H9 (cell line): ENCODE measurements around the gene TRIM56. TPM values are rescaled to one million over a fixed set of nuclear protein-coding genes. Genes with fewer than 3 reads are reported as not detected.

Source experiments
- DNase-seq: peaks from one replicate; pipeline ENCODE4 v3.0.0-alpha.2; 2017
- H2AFZ ChIP-seq: one replicate; pipeline ENCODE4 v1.6.1; 2013; ENCODE audit warnings: mild to moderate bottlenecking, low read length, control low read depth, moderate library complexity
- H2AK5ac ChIP-seq: 2 replicates; pipeline ENCODE4 v1.6.1; 2013; ENCODE audit warnings: low read length, control low read depth, mixed read lengths; ENCODE audit not compliant: insufficient read length
- H2BK120ac ChIP-seq: one replicate; pipeline ENCODE4 v1.6.1; 2013; ENCODE audit warnings: low read depth, mild to moderate bottlenecking, low read length, control low read depth, inconsistent platforms; ENCODE audit not compliant: poor library complexity, severe bottlenecking
- H2BK12ac ChIP-seq: 2 replicates; pipeline ENCODE4 v1.6.1; 2013; ENCODE audit warnings: low read length, control low read depth, mixed read lengths, low read depth; ENCODE audit not compliant: insufficient read length
- H2BK15ac ChIP-seq: 2 replicates; pipeline ENCODE4 v1.6.1; 2013; ENCODE audit warnings: low read depth, low read length, control low read depth
- H2BK20ac ChIP-seq: one replicate; pipeline ENCODE4 v1.6.1; 2013; ENCODE audit warnings: low read depth, mild to moderate bottlenecking, low read length, control low read depth, inconsistent platforms; ENCODE audit not compliant: poor library complexity, severe bottlenecking
- H2BK5ac ChIP-seq: 2 replicates; pipeline ENCODE4 v1.6.1; 2013; ENCODE audit warnings: low read length, control low read depth, mixed read lengths; ENCODE audit not compliant: insufficient read length
- H3K14ac ChIP-seq: 2 replicates; pipeline ENCODE4 v1.6.1; 2013; ENCODE audit warnings: low read length, control low read depth; ENCODE audit not compliant: insufficient read depth
- H3K18ac ChIP-seq: 2 replicates; pipeline ENCODE4 v1.6.1; 2013; ENCODE audit warnings: low read depth, mild to moderate bottlenecking, mixed read lengths, low read length, control low read depth; ENCODE audit not compliant: insufficient read length
- H3K23ac ChIP-seq: 2 replicates; pipeline ENCODE4 v1.6.1; 2013; ENCODE audit warnings: low read length, control low read depth, mixed read lengths, low read depth; ENCODE audit not compliant: insufficient read length
- H3K23me2 ChIP-seq: 2 replicates; pipeline ENCODE4 v1.6.1; 2013; ENCODE audit warnings: low read depth, mild to moderate bottlenecking, mixed read lengths, low read length, control low read depth; ENCODE audit not compliant: insufficient read length, poor library complexity, severe bottlenecking
- H3K27ac ChIP-seq: 2 replicates; pipeline ENCODE4 v1.5.1; 2013; ENCODE audit warnings: low read length, control low read depth, mixed read lengths, low read depth; ENCODE audit not compliant: insufficient read length
- H3K27me3 ChIP-seq: 2 replicates; pipeline ENCODE4 v1.6.1; 2013; ENCODE audit warnings: low read length, control low read depth, inconsistent platforms; ENCODE audit not compliant: insufficient read depth
- H3K4ac ChIP-seq: 2 replicates; pipeline ENCODE4 v1.6.1; 2013; ENCODE audit warnings: low read depth, mild to moderate bottlenecking, control low read depth, inconsistent platforms, low read length, moderate library complexity
- H3K4me1 ChIP-seq: 2 replicates; pipeline ENCODE4 v1.6.1; 2013; ENCODE audit warnings: low read length, control low read depth, inconsistent platforms; ENCODE audit not compliant: insufficient read depth
- H3K4me2 ChIP-seq: 2 replicates; pipeline ENCODE4 v1.6.1; 2013; ENCODE audit warnings: low read length, control low read depth, mixed read lengths; ENCODE audit not compliant: insufficient read length, insufficient read depth
- H3K56ac ChIP-seq: 2 replicates; pipeline ENCODE4 v1.6.1; 2013; ENCODE audit warnings: low read depth, mild to moderate bottlenecking, mixed read lengths, low read length, control low read depth; ENCODE audit not compliant: insufficient read length
- H3K79me1 ChIP-seq: 2 replicates; pipeline ENCODE4 v1.6.1; 2013; ENCODE audit warnings: low read depth, mild to moderate bottlenecking, moderate library complexity, low read length, control low read depth, inconsistent platforms; ENCODE audit not compliant: insufficient read depth, poor library complexity, severe bottlenecking
- H3K79me2 ChIP-seq: 2 replicates; pipeline ENCODE4 v1.6.1; 2013; ENCODE audit warnings: low read length, control low read depth, inconsistent platforms; ENCODE audit not compliant: insufficient read depth
- H3K9ac ChIP-seq: 2 replicates; pipeline ENCODE4 v1.6.1; 2013; ENCODE audit warnings: low read length, control low read depth, mixed read lengths; ENCODE audit not compliant: insufficient read length; ENCODE audit errors: extremely low read depth
- H3K9me3 ChIP-seq: one replicate; pipeline ENCODE4 v1.6.1; 2013; ENCODE audit warnings: low read depth, low read length, inconsistent platforms; ENCODE audit not compliant: control insufficient read depth
- H3T11ph ChIP-seq: one replicate; pipeline ENCODE4 v1.6.1; 2013; ENCODE audit warnings: mild to moderate bottlenecking, low read length, control low read depth, inconsistent platforms
- H4K20me1 ChIP-seq: one replicate; pipeline ENCODE4 v1.6.1; 2013; ENCODE audit not compliant: control insufficient read depth, insufficient read length, insufficient read depth
- H4K5ac ChIP-seq: 2 replicates; pipeline ENCODE4 v1.6.1; 2013; ENCODE audit warnings: low read depth, mild to moderate bottlenecking, mixed read lengths, low read length, control low read depth; ENCODE audit not compliant: insufficient read length
- H4K8ac ChIP-seq: replicated peaks from 2 replicates; pipeline ENCODE4 v1.6.1; 2013; ENCODE audit warnings: low read length, control low read depth, mixed read lengths, low read depth; ENCODE audit not compliant: insufficient read length
- H4K91ac ChIP-seq: 2 replicates; pipeline ENCODE4 v1.6.1; 2013; ENCODE audit warnings: low read depth, mild to moderate bottlenecking, moderate library complexity, mixed read lengths, low read length, control low read depth; ENCODE audit not compliant: insufficient read length
- H3K27ac Mint-ChIP-seq, 3 experiments: 2 replicates in 2 of 3; 3 replicates in 1 of 3; pipeline ENCODE4 v1.8.0; 2020 to 2021; ENCODE audit warnings: mixed read lengths in 3 of 3, mild to moderate bottlenecking in 1 of 3, moderate library complexity in 1 of 3
- H3K27me3 Mint-ChIP-seq: 2 replicates; pipeline ENCODE4 v1.8.0; 2021; ENCODE audit warnings: low read depth, mild to moderate bottlenecking, moderate library complexity, mixed read lengths
- H3K36me3 Mint-ChIP-seq, 3 experiments: 2 replicates in 2 of 3; 3 replicates in 1 of 3; pipeline ENCODE4 v1.8.0; 2020 to 2021; ENCODE audit warnings: low read depth in 3 of 3, mixed read lengths in 3 of 3; ENCODE audit not compliant: insufficient read depth in 1 of 3
- H3K4me1 Mint-ChIP-seq, 2 experiments: 2 replicates each; pipeline ENCODE4 v1.8.0; 2020; ENCODE audit warnings: mixed read lengths in 2 of 2
- H3K4me3 Mint-ChIP-seq, 2 experiments: 2 replicates in 1 of 2; 3 replicates in 1 of 2; pipeline ENCODE4 v1.8.0; 2020 to 2021; ENCODE audit warnings: mild to moderate bottlenecking in 2 of 2, mixed read lengths in 2 of 2, moderate library complexity in 1 of 2
- H3K9me3 Mint-ChIP-seq, 2 experiments: 2 replicates in 1 of 2; 3 replicates in 1 of 2; pipeline ENCODE4 v1.8.0; 2020; ENCODE audit warnings: mild to moderate bottlenecking in 2 of 2, mixed read lengths in 2 of 2, moderate library complexity in 1 of 2
- CTCF ChIP-seq: fragments of 200-600 bp; sonication (generic); conservative IDR thresholded peaks from 3 replicates; pipeline ENCODE4 v1.8.0; 2021; ENCODE audit warnings: antibody characterized with exemption, mild to moderate bottlenecking
- WGBS: extraction: QIAGEN DNeasy Blood & Tissue Kit; methylation state at CpG from one replicate; pipeline ENCODE4 v1.1.7; 2013; ENCODE audit warnings: missing lambda C conversion rate, low lambda C conversion rate, mixed read lengths; ENCODE audit not compliant: insufficient read length; ENCODE audit errors: extremely low coverage; 5-methylcytosine and 5-hydroxymethylcytosine counted together
- total RNA-seq: library from RNA; stranded (reverse); gene quantifications from 2 replicates; pipeline ENCODE4 v1.2.1, GENCODE V29; 2021

The TRIM56 gene
- total RNA-seq, 1 experiment from 2014 or later = 21.8 TPM

- Histone ChIP-seq H3K23me2 (peaks cover 3% of the 10 kb centered on the region), H4K20me1 (no peaks in the 10 kb centered on the region), H3K27me3 (no peaks in the 10 kb centered on the region), H3K79me2 (no peaks in the 10 kb centered on the region), H2BK5ac (no peak overlapping the region), H3K56ac (no peak overlapping the region), H2BK20ac (no peak overlapping the region), H3T11ph (no peak overlapping the region), H3K79me1 (no peaks in the 10 kb centered on the region), H2AK5ac (no peak overlapping the region), H3K18ac (no peak overlapping the region), H4K8ac (no peak overlapping the region), H3K9me3 (no peaks in the 10 kb centered on the region), H3K14ac (no peak overlapping the region), H2BK12ac (no peak overlapping the region), H4K91ac (no peak overlapping the region), H3K4me1 (no peaks in the 10 kb centered on the region; the same call in 1 of the 2 replicates), H3K9ac (no peak overlapping the region), H3K4me2 (no peak overlapping the region), H2AFZ (no peak overlapping the region), H4K5ac (no peak overlapping the region), H3K4ac (no peak overlapping the region), H2BK120ac (no peak overlapping the region), H2BK15ac (no peak overlapping the region), H3K27ac (peak overlapping the region; percentile 23), H3K23ac (no peak overlapping the region)
- no CpG with 5 or more reads among the region's 4 CpGs for WGBS
- Mint-ChIP-seq H3K27me3 (no peaks in the 10 kb centered on the region), H3K9me3 (no peaks in the 10 kb centered on the region; a peak in 1 of 5 replicates), H3K36me3 (peaks cover 0 to 12% (median 0%) of the 10 kb centered on the region in 3 experiments; a peak in 2 of 7 replicates), H3K4me1 (peaks cover 20 to 21% of the 10 kb centered on the region in 2 experiments), H3K4me3 (no peak overlapping the region), H3K27ac (no peak overlapping the region; a peak in 1 of 7 replicates)
- no peak for DNase-seq
- TF ChIP-seq CTCF = no peak
Measured at GRCh38 chr7:101140746-101141382, 55.6 kb downstream of the TRIM56 start.

Other genes with a start within 250 kb of the TRIM56 start
- 42.3 and 43.0 TPM in 2 replicates for gene SLC12A9, start 232.8 kb upstream of the TRIM56 start, total RNA-seq
- 120 and 122 TPM in 2 replicates for gene TRIP6, start 218.1 kb upstream of the TRIM56 start, total RNA-seq
- 373 and 382 TPM in 2 replicates for gene SRRT, start 210.4 kb upstream of the TRIM56 start, total RNA-seq
- gene UFSP1, start 195.8 kb upstream of the TRIM56 start, total RNA-seq = 4.3 and 4.6 TPM in 2 replicates
- gene ACHE, start 189.6 kb upstream of the TRIM56 start, total RNA-seq = 5.7 and 7.0 TPM in 2 replicates
- 27.4 and 29.2 TPM in 2 replicates for gene MUC3A, start 135.9 kb upstream of the TRIM56 start, total RNA-seq
- 11.5 and 12.2 TPM in 2 replicates for gene MUC12, start 115.9 kb upstream of the TRIM56 start, total RNA-seq
- gene MUC17, start 65.4 kb upstream of the TRIM56 start, total RNA-seq = not detected in 2 replicates
- gene SERPINE1, start 41.6 kb downstream of the TRIM56 start, total RNA-seq = 11.5 and 13.0 TPM in 2 replicates
- gene AP1S1, start 69.0 kb downstream of the TRIM56 start, total RNA-seq = 65.2 and 73.0 TPM in 2 replicates
- gene VGF, start 80.1 kb downstream of the TRIM56 start, total RNA-seq = 37.1 and 39.1 TPM in 2 replicates
- gene NAT16, start 94.8 kb downstream of the TRIM56 start, total RNA-seq = 0.50 and 0.88 TPM in 2 replicates
- 0.11 and 0.15 TPM in 2 replicates for gene MOGAT3, start 115.6 kb downstream of the TRIM56 start, total RNA-seq
- gene PLOD3, start 132.1 kb downstream of the TRIM56 start, total RNA-seq = 70.5 and 74.5 TPM in 2 replicates
- 52.7 and 53.4 TPM in 2 replicates for gene ZNHIT1, start 132.7 kb downstream of the TRIM56 start, total RNA-seq
- 9.7 and 11.4 TPM in 2 replicates for gene CLDN15, start 152.3 kb downstream of the TRIM56 start, total RNA-seq
- gene FIS1, start 159.6 kb downstream of the TRIM56 start, total RNA-seq = 121 and 124 TPM in 2 replicates
- 19.8 and 21.3 TPM in 2 replicates for gene IFT22, start 236.3 kb downstream of the TRIM56 start, total RNA-seq